H1 (cell line): ENCODE data around the gene PKDREJ. TPM values are rescaled to one million over a fixed set of nuclear protein-coding genes. Genes with fewer than 3 reads are reported as not detected.

Experiments used
- CTCF ChIA-PET: fragments of 300-600 bp; sonication (Branson Sonifier 250); formaldehyde crosslinking; loops from one replicate; lab custom pipeline; 2021; ENCODE audit not compliant: partially characterized antibody; lab: Charles Lee
- POLR2A ChIA-PET: fragments of 300-600 bp; sonication (Branson Sonifier 250); formaldehyde crosslinking; loops from one replicate; lab custom pipeline; 2021; ENCODE audit warnings: inconsistent platforms; ENCODE audit not compliant: partially characterized antibody; lab: Charles Lee
- DNase-seq, 2 experiments: peaks; one replicate each; pipeline versions ENCODE4 v3.0.0 to v3.0.0-alpha.2; 2010 to 2022; ENCODE audit warnings: low spot score in 2 of 2, low read depth in 1 of 2, mixed read lengths in 1 of 2
- FAIRE-seq: peaks from 2 replicates; lab custom pipeline; 2011; peaks lifted over from hg19 to GRCh38; lab: Jason Lieb, UNC
- H2AFZ ChIP-seq: 2 replicates; pipeline ENCODE4 v1.8.1; 2012; ENCODE audit warnings: low read length, inconsistent platforms
- H2AK5ac ChIP-seq: 2 replicates; pipeline ENCODE4 v1.6.1; 2013; ENCODE audit warnings: low read depth, low read length
- H2BK120ac ChIP-seq: replicated peaks from 2 replicates; pipeline ENCODE3; 2013; ENCODE audit warnings: low read depth, low read length, inconsistent platforms
- H2BK12ac ChIP-seq: 2 replicates; pipeline ENCODE4 v1.6.1; 2013; ENCODE audit warnings: low read depth, low read length
- H2BK15ac ChIP-seq: 2 replicates; pipeline ENCODE4 v1.6.1; 2013; ENCODE audit warnings: low read length
- H2BK20ac ChIP-seq: 2 replicates; pipeline ENCODE4 v1.6.1; 2013; ENCODE audit warnings: low read length
- H2BK5ac ChIP-seq: 2 replicates; pipeline ENCODE4 v1.6.1; 2013; ENCODE audit warnings: low read depth, low read length
- H3K14ac ChIP-seq: 2 replicates; pipeline ENCODE4 v1.6.1; 2013; ENCODE audit warnings: inconsistent platforms; ENCODE audit not compliant: insufficient read length
- H3K18ac ChIP-seq: 2 replicates; pipeline ENCODE4 v1.6.1; 2013; ENCODE audit warnings: low read length; ENCODE audit errors: extremely low read depth
- H3K23ac ChIP-seq: 2 replicates; pipeline ENCODE4 v1.6.1; 2013; ENCODE audit warnings: inconsistent platforms; ENCODE audit not compliant: insufficient read length
- H3K23me2 ChIP-seq: 2 replicates; pipeline ENCODE4 v1.6.1; 2013; ENCODE audit warnings: low read depth, low read length
- H3K27ac ChIP-seq: 2 replicates; pipeline ENCODE4 v1.6.1; 2011; ENCODE audit warnings: low read depth, low read length, inconsistent platforms
- H3K27me3 ChIP-seq, 4 experiments: replicated peaks in 1 of 4; 1 replicate in 1 of 4; 2 replicates in 3 of 4; pipeline versions ENCODE4 v1.6.1 to v1.8.1; 2011 to 2013; ENCODE audit warnings: low read length in 3 of 4, mild to moderate bottlenecking in 3 of 4, inconsistent platforms in 2 of 4, mixed read lengths in 2 of 4, moderate library complexity in 1 of 4; ENCODE audit not compliant: control insufficient read depth in 3 of 4, insufficient read depth in 3 of 4; ENCODE audit errors: extremely low read depth in 1 of 4
- H3K36me3 ChIP-seq, 4 experiments: 2 replicates each; pipeline versions ENCODE4 v1.6.1 to v1.8.1; 2011 to 2013; ENCODE audit warnings: mild to moderate bottlenecking in 4 of 4, low read length in 3 of 4, moderate library complexity in 2 of 4, control low read depth in 1 of 4, inconsistent platforms in 1 of 4; ENCODE audit not compliant: insufficient read depth in 4 of 4, control insufficient read depth in 2 of 4
- H3K4ac ChIP-seq: replicated peaks from 2 replicates; pipeline ENCODE3; 2013; ENCODE audit warnings: low read length, low read depth, mixed read lengths, inconsistent platforms; ENCODE audit not compliant: insufficient read length
- H3K4me1 ChIP-seq, 4 experiments: replicated peaks in 1 of 4; 1 replicate in 1 of 4; 2 replicates in 3 of 4; pipeline versions ENCODE4 v1.6.1 to v1.8.1; 2011 to 2013; ENCODE audit warnings: low read length in 3 of 4, inconsistent platforms in 2 of 4, mixed read lengths in 1 of 4; ENCODE audit not compliant: insufficient read depth in 4 of 4, control insufficient read depth in 3 of 4
- H3K4me2 ChIP-seq, 2 experiments: 2 replicates each; pipeline versions ENCODE4 v1.6.1 to v1.8.1; 2011 to 2013; ENCODE audit warnings: low read depth in 2 of 2, low read length in 2 of 2, control low read depth in 1 of 2, inconsistent platforms in 1 of 2, mild to moderate bottlenecking in 1 of 2; ENCODE audit not compliant: insufficient read depth in 1 of 2
- H3K4me3 ChIP-seq, 4 experiments: fragments of 200-600, 300-600 bp in 1 of 4; sonication (generic), shearing (Covaris generic), sonication (Bioruptor Twin) in 1 of 4; 2 replicates each; pipeline versions ENCODE4 v1.5.1 to v1.8.1; 2011 to 2016; ENCODE audit warnings: low read length in 4 of 4, low read depth in 3 of 4, control low read depth in 2 of 4, inconsistent platforms in 2 of 4, mild to moderate bottlenecking in 2 of 4, mixed read lengths in 1 of 4, moderate library complexity in 1 of 4; ENCODE audit not compliant: insufficient read depth in 2 of 4; ENCODE audit errors: extremely low read depth in 1 of 4
- H3K56ac ChIP-seq: replicated peaks from 2 replicates; pipeline ENCODE3; 2013; ENCODE audit warnings: low read depth, mild to moderate bottlenecking, mixed read lengths, low read length, inconsistent platforms; ENCODE audit not compliant: insufficient read length
- H3K79me1 ChIP-seq: 2 replicates; pipeline ENCODE4 v1.6.1; 2013; ENCODE audit warnings: low read depth, low read length, control low read depth
- H3K79me2 ChIP-seq, 2 experiments: 2 replicates each; pipeline versions ENCODE4 v1.6.1 to v1.8.1; 2012 to 2013; ENCODE audit warnings: low read length in 2 of 2, mild to moderate bottlenecking in 2 of 2, inconsistent platforms in 1 of 2; ENCODE audit not compliant: insufficient read depth in 2 of 2, control insufficient read depth in 1 of 2
- H3K9ac ChIP-seq, 4 experiments: replicated peaks in 1 of 4; 1 replicate in 1 of 4; 2 replicates in 3 of 4; pipeline versions ENCODE4 v1.6.1 to v1.8.1; 2011 to 2013; ENCODE audit warnings: low read depth in 3 of 4, low read length in 3 of 4, control low read depth in 2 of 4, mild to moderate bottlenecking in 2 of 4, moderate library complexity in 2 of 4, inconsistent platforms in 1 of 4; ENCODE audit errors: extremely low read depth in 1 of 4
- H3K9me3 ChIP-seq, 2 experiments: 2 replicates each; pipeline versions ENCODE4 v1.6.1 to v1.8.1; 2012 to 2013; ENCODE audit warnings: mild to moderate bottlenecking in 2 of 2, moderate library complexity in 2 of 2, control low read depth in 1 of 2, inconsistent platforms in 1 of 2, low read depth in 1 of 2, low read length in 1 of 2, mixed read lengths in 1 of 2; ENCODE audit not compliant: insufficient read depth in 2 of 2
- H4K20me1 ChIP-seq, 2 experiments: replicated peaks in 1 of 2; 2 replicates each; pipeline versions ENCODE3 to v1.8.1; 2011 to 2013; ENCODE audit warnings: inconsistent platforms in 2 of 2, low read length in 2 of 2, mild to moderate bottlenecking in 1 of 2; ENCODE audit not compliant: insufficient read depth in 2 of 2, control insufficient read depth in 1 of 2
- H4K5ac ChIP-seq: 2 replicates; pipeline ENCODE4 v1.6.1; 2013; ENCODE audit warnings: low read length, low read depth, mixed read lengths, inconsistent platforms; ENCODE audit not compliant: insufficient read length
- H4K8ac ChIP-seq: 2 replicates; pipeline ENCODE4 v1.8.0; 2013; ENCODE audit warnings: mild to moderate bottlenecking, moderate library complexity, low read length, inconsistent platforms; ENCODE audit not compliant: insufficient read depth; ENCODE audit errors: extremely low read depth
- H4K91ac ChIP-seq: replicated peaks from 2 replicates; pipeline ENCODE3; 2013; ENCODE audit warnings: low read length, mixed read lengths, inconsistent platforms; ENCODE audit not compliant: insufficient read length
- ATF2 ChIP-seq: IDR thresholded peaks from 2 replicates; pipeline ENCODE4 v1.6.1; 2012; ENCODE audit warnings: low read length, inconsistent platforms
- BACH1 ChIP-seq: IDR thresholded peaks from 2 replicates; pipeline ENCODE4 v1.6.1; 2012; ENCODE audit warnings: low read length, improper control_type of control experiment
- EZH2 ChIP-seq: fragments of 200-600 bp; sonication (generic); IDR thresholded peaks from 2 replicates; pipeline ENCODE4 v1.7.1; 2012; ENCODE audit warnings: low read depth, mild to moderate bottlenecking, moderate library complexity, low read length, inconsistent platforms; ENCODE audit not compliant: severe bottlenecking
- GABPA ChIP-seq: IDR thresholded peaks from 2 replicates; pipeline ENCODE4 v1.6.1; 2011; ENCODE audit warnings: mild to moderate bottlenecking, low read length, moderate library complexity, borderline replicate concordance; ENCODE audit not compliant: insufficient read depth
- KDM4A ChIP-seq: IDR thresholded peaks from one replicate; pipeline ENCODE4 v1.7.1; 2012; ENCODE audit warnings: low read depth, mild to moderate bottlenecking, moderate library complexity, low read length, inconsistent platforms; ENCODE audit not compliant: severe bottlenecking
- NRF1 ChIP-seq: IDR thresholded peaks from 2 replicates; pipeline ENCODE4 v1.6.1; 2011; ENCODE audit warnings: mild to moderate bottlenecking, low read depth, low read length, improper control_type of control experiment
- PHF8 ChIP-seq: fragments of 200-600 bp; sonication (generic); conservative IDR thresholded peaks from 2 replicates; pipeline ENCODE4 v1.7.1; 2012; ENCODE audit warnings: low read depth, mild to moderate bottlenecking, inconsistent platforms, low read length, moderate library complexity
- POLR2AphosphoS5 ChIP-seq: IDR thresholded peaks from 2 replicates; pipeline ENCODE4 v1.6.1; 2011; ENCODE audit warnings: low read depth, low read length
- SP2 ChIP-seq: IDR thresholded peaks from 2 replicates; pipeline ENCODE4 v1.6.1; 2012; ENCODE audit warnings: mild to moderate bottlenecking, low read length, inconsistent platforms
- WGBS, 2 experiments: shearing (Covaris generic) in 1 of 2; methylation state at CpG; one replicate each; pipeline versions ENCODE4 v1.1.6 to v1.1.7; 2013 to 2015; ENCODE audit warnings: low lambda C conversion rate in 2 of 2, mixed read lengths in 2 of 2, inconsistent platforms in 1 of 2, low coverage in 1 of 2, missing lambda C conversion rate in 1 of 2; ENCODE audit not compliant: insufficient replicate concordance in 2 of 2, insufficient coverage in 1 of 2, insufficient read length in 1 of 2; ENCODE audit errors: extremely low coverage in 1 of 2, missing lambda C conversion rate in 1 of 2; 5-methylcytosine and 5-hydroxymethylcytosine counted together
- polyA plus RNA-seq, 7 experiments: library from polyadenylated mRNA; depleted of rRNA in 3 of 7; stranded (reverse) in 5 of 7; unstranded in 2 of 7; fragments of >200 nt in 5 of 7; fragments of 200-250 nt in 2 of 7; gene quantifications; 1 replicate in 5 of 7; 2 replicates in 1 of 7; 4 replicates in 1 of 7; pipeline versions ENCODE4 v1.2.1 to v1.2.3, GENCODE V29; 2011 to 2013; ENCODE audit warnings: missing spikeins in 2 of 7, mixed read lengths in 2 of 7
- total RNA-seq: library from RNA; stranded (reverse); fragmentation: NEBNext Ultra II Directional; extraction: Animal tissue kit (Norgen Biotek cat#: 25700); gene quantifications from 2 replicates; pipeline ENCODE4 v1.2.1, GENCODE V29; 2021

PKDREJ gene
- total and polyA plus RNA-seq, 2 of the 8 experiments (the other 6 are each of a cell fraction or from before 2014, with no cell fraction given), result 0.02 to 0.04 TPM

DNA sequence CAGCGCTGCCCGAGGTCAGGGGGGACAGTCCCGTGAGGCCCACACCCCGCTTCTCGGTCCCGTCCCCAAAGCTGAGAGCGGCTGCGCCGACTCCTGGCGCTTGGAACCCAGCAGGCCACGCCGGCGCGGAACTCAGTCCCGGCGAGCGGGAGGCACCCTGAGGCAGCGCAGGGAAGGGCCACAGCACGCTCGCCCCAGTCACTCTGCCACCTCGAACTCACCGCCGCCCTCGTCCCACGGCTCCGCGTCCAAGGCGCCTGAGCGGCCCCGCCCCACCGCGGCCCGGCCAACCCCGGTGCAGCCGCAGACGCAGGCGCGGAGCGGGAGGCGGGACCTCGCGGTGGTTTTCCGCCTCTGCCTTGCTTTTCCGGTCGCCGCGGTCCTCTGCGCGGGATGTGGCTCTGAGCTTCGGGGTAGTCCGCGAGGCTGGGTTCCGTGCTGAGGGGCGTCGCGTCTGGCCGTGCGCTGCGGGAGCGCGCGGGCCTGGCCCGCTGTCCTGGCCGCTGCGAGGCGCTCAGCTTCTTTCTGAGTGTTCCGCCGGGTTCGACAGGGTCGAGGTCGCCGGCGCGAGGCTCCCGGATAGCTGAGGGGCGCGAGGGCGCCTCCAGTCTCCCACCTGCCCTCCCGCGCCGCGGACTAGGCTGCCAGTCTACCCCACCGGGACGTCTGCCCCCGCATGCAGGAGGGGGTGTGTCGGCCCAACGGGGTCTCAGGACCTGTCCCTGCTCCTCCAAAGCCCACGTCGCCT lies 12.9 kb downstream of the PKDREJ start, which contains the start of gene CDPF1:
Gene CDPF1, minus strand, starts transcription at position 259 of the 748 bp plus-strand sequence. CDS start 2,009 bp downstream, outside the sequence.
- H3K4me2 ChIP-seq, result peak within 1 kb of the TSS; percentile 62 to 96
- H2BK5ac ChIP-seq, result peak within 1 kb of the TSS; percentile 60; the same call in 1 of the 2 replicates
- no peak within 1 kb of the TSS for H3K27ac ChIP-seq
- no peak within 1 kb of the TSS for H2BK120ac ChIP-seq
- no peaks in the 10 kb centered on the region for H4K20me1 ChIP-seq
- H3K4ac ChIP-seq, result no peak within 1 kb of the TSS
- peaks cover 0 to 4% (median 2%) of the 10 kb centered on the region in 4 experiments; a peak in 4 of 7 replicates for H3K4me1 ChIP-seq
- FAIRE-seq (no peak), DNase-seq (peak; percentile 23 to 89)
- peak within 1 kb of the TSS; percentile 78 for H3K18ac ChIP-seq
- no peak within 1 kb of the TSS for H2BK15ac ChIP-seq
- H2BK12ac ChIP-seq, result no peak within 1 kb of the TSS
- CTCF ChIA-PET, result interaction anchor here (1.2 to 1.5 kb wide), 3 partner anchors 9 to 12 kb away, joined by 3 to 6 read pairs (median 3); partner anchors contain the start of gene PKDREJ
- H3K36me3 ChIP-seq, result no peaks in the 10 kb centered on the region
- WGBS, 2 experiments, result 1% methylated on average over 74 of the region's 89 CpGs; no CpG with 5 or more reads in 1 of the 2 experiments
- H2AFZ ChIP-seq, result peak within 1 kb of the TSS; percentile 67; the same call in 1 of the 2 replicates
- H3K56ac ChIP-seq, result peak within 1 kb of the TSS; percentile 87
- H4K5ac ChIP-seq, result peak within 1 kb of the TSS; percentile 83
- peak within 1 kb of the TSS; percentile 19 to 69 (median 44); a peak in 5 of 7 replicates for H3K9ac ChIP-seq
- H4K8ac ChIP-seq, result peak within 1 kb of the TSS; percentile 80
- no peak within 1 kb of the TSS for H3K23ac ChIP-seq
- H3K79me1 ChIP-seq, result no peaks in the 10 kb centered on the region; the same call in 1 of the 2 replicates
- H2BK20ac ChIP-seq, result no peak within 1 kb of the TSS
- H3K4me3 ChIP-seq, result peak within 1 kb of the TSS; percentile 55 to 70 (median 62)
- H3K9me3 ChIP-seq, result no peaks in the 10 kb centered on the region; a peak in 1 of 4 replicates
- no peaks in the 10 kb centered on the region for H3K79me2 ChIP-seq
- H3K23me2 ChIP-seq, result peaks cover 5% of the 10 kb centered on the region; the same call in 1 of the 2 replicates
- POLR2A ChIA-PET, result interaction anchor here (0.7 to 2.9 kb wide), 5 partner anchors 10 to 99 kb away, joined by 3 to 13 read pairs (median 4); partner anchors contain the start of genes PKDREJ and TTC38
- no peak within 1 kb of the TSS for H3K14ac ChIP-seq
- peak within 1 kb of the TSS; percentile 73 for H4K91ac ChIP-seq
- H3K27me3 ChIP-seq, result peaks cover 0 to 4% (median 0%) of the 10 kb centered on the region in 4 experiments; a peak in 2 of 7 replicates
- no peak within 1 kb of the TSS for H2AK5ac ChIP-seq
- no peak for TF ChIP-seq POLR2AphosphoS5
- no peak for TF ChIP-seq SP2
- peak; percentile 63 for TF ChIP-seq EZH2
- TF ChIP-seq ATF2, result no peak
- peak; percentile 44 for TF ChIP-seq NRF1
- TF ChIP-seq GABPA, result no peak
- no peak; the same call in 1 of the 2 replicates for TF ChIP-seq BACH1
- TF ChIP-seq PHF8, result peak; percentile 55; the same call in 1 of the 2 replicates
- peak; percentile 97 for TF ChIP-seq KDM4A
